ENCODE results near the gene GRIK2.
"Not testable (repeated sequence)": the region's sequence is repeated elsewhere in the genome, so short reads cannot be mapped to it uniquely, and the experiment has no call there.

The GRIK2 gene

GRCh38 chr6:101544286-101544685 lies 150.8 kb downstream of the GRIK2 start:
- no peak for DNase-seq

GRCh38 chr6:101545191-101545590 lies 151.7 kb downstream of the GRIK2 start:
- DNase-seq, result no peak

- DNase-seq, result no peak
Observed at GRCh38 chr6:101550451-101550850, 156.9 kb downstream of the GRIK2 start.

- no peak for DNase-seq
Observed at GRCh38 chr6:101554231-101554630, 160.7 kb downstream of the GRIK2 start.

GRCh38 chr6:101558712-101559111 lies 165.2 kb downstream of the GRIK2 start:
- no peak for DNase-seq

- no peak for DNase-seq
Observed at GRCh38 chr6:101572627-101573026, 179.1 kb downstream of the GRIK2 start.

GRCh38 chr6:101577091-101577490 lies 183.6 kb downstream of the GRIK2 start:
- DNase-seq, result no peak

- DNase-seq, result no peak
Observed at GRCh38 chr6:101578306-101578705, 184.8 kb downstream of the GRIK2 start.

GRCh38 chr6:101582792-101583191 lies 189.3 kb downstream of the GRIK2 start:
- no peak for DNase-seq

GRCh38 chr6:101585501-101585900 lies 192.0 kb downstream of the GRIK2 start:
- DNase-seq, result no peak

- no peak for DNase-seq
Observed at GRCh38 chr6:101588343-101588742, 194.8 kb downstream of the GRIK2 start.

GRCh38 chr6:101595276-101595675 lies 201.8 kb downstream of the GRIK2 start:
- DNase-seq, result no peak

- no peak for DNase-seq
Observed at GRCh38 chr6:101597693-101598092, 204.2 kb downstream of the GRIK2 start.

- DNase-seq, result no peak
Observed at GRCh38 chr6:101605426-101605825, 211.9 kb downstream of the GRIK2 start.

- no peak for DNase-seq
Observed at GRCh38 chr6:101605874-101606273, 212.4 kb downstream of the GRIK2 start.

GRCh38 chr6:101607111-101607690 lies 213.7 kb downstream of the GRIK2 start:
- DNase-seq, result no peak

- no peak for DNase-seq
Observed at GRCh38 chr6:101608703-101609102, 215.2 kb downstream of the GRIK2 start.

GRCh38 chr6:101613556-101613955 lies 220.0 kb downstream of the GRIK2 start:
- no peak for DNase-seq

GRCh38 chr6:101614774-101615173 lies 221.3 kb downstream of the GRIK2 start:
- DNase-seq, result no peak

- DNase-seq, result no peak
Observed at GRCh38 chr6:101626269-101626668, 232.8 kb downstream of the GRIK2 start.

- DNase-seq, result no peak
Observed at GRCh38 chr6:101630941-101631340, 237.4 kb downstream of the GRIK2 start.

- DNase-seq, result no peak
Observed at GRCh38 chr6:101633081-101633480, 239.6 kb downstream of the GRIK2 start.

- DNase-seq, result not testable (repeated sequence)
Observed at GRCh38 chr6:101638865-101639264, 245.4 kb downstream of the GRIK2 start.

- no peak for DNase-seq
Observed at GRCh38 chr6:101640131-101640530, 246.6 kb downstream of the GRIK2 start.

- DNase-seq, result no peak
Observed at GRCh38 chr6:101645770-101646169, 252.3 kb downstream of the GRIK2 start.

Measured in CD4-positive, alpha-beta T cell treated with Interleukin-21 for 1 hour (primary cell).